SK-MEL-5 (cell line): ENCODE measurements around the gene DNAH10. TPM values are rescaled to one million over a fixed set of nuclear protein-coding genes. Genes with fewer than 3 reads are reported as not detected.
A peak's percentile ranks its signal among the peaks of the same experiment; 100 is the strongest.

Experiments
- DNase-seq: peaks from one replicate; pipeline ENCODE4 v3.0.0-alpha.2; 2016; ENCODE audit warnings: low read depth, low spot score
- in situ Hi-C: cut with HindIII; loops from 2 replicates; pipeline ENCODE4 v1.10.0; 2016; ENCODE audit warnings: low sequenced_read_pairs, high pct_unique_total_duplicates, low pct_unique_long_range_greater_than_20kb
- small RNA-seq, 2 experiments: library from RNA; depleted of rRNA; stranded (forward); fragments of <200 nt; gene quantifications; one replicate each; pipeline ENCODE3, GENCODE V24; 2014
- total RNA-seq: library from RNA; depleted of rRNA; stranded (reverse); fragments of >200 nt; shearing (Covaris generic); gene quantifications from 2 replicates; pipeline ENCODE4 v1.2.3, GENCODE V29; 2014; rRNA removed

Gene DNAH10
- total RNA-seq, 1 experiment from 2014 or later, result 3.4 TPM

DNA sequence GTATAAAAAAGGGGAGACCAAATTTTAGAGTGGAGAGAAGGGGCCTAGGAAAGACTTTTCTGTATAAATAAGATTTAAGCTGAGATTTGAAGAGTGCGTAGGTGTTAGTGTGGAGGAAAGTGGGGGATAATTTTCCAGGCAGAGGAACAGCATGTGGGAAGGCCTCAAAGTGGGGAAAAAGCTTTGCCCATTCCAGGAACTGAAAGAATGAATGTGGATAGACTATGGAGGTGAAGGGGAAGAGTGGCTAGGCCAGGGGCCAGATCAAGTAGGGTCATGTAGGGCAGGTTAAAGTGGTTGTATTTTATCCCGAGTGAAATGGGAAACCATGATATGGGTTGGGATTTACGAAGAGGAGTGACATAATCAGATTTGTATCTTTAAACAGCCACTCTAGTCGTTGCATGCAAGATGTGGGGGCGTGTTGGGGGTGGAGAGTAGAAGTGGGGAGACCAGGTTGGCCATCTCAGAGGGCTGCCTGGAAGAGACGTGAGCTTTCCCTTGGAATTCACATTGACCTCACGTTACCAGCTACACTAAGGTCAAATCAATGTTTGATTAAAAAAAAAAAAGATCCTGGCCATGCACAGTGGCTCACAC, 214.2 kb downstream of the DNAH10 start:
- DNase-seq, result no peak
- in situ Hi-C loops, result no loop called here

DNA sequence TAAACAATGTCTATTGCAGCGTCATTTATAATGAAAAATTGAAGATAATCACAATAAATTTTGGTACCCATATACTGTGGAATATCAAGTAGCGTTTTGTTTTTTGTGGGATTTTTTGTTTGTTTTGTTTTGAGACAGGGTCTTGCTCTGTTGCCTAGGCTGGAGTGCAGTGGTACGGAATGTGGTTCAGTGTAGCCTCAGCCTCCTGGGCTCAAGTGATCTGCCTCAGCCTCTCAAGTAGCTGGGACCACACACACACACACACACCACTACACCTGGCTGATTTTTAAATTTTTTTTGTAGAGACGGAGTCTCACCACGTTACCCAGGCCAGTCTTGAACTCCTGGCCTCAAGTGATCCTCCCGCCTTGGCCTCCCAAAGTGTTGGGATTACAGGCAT, 217.5 kb downstream of the DNAH10 start:
- DNase-seq, result no peak
- in situ Hi-C loops, result no loop called here

GRCh38 chr12:123982269-123982668, 220.2 kb downstream of the DNAH10 start:
- DNase-seq, result no peak
- in situ Hi-C loops, result no loop called here

- DNase-seq, result peak; percentile 87
- in situ Hi-C loops, result no loop called here
Measured at GRCh38 chr12:123983822-123984485, 221.9 kb downstream of the DNAH10 start.

GRCh38 chr12:123984903-123985302, 222.8 kb downstream of the DNAH10 start:
- in situ Hi-C loops, result no loop called here
- DNase-seq, result no peak

Small RNA genes within 50 kb of the gene (small RNA-seq; reads per million reads assigned to genes)
- gene AC068790.4 (0 reads per million in 2 experiments), gene AC068790.6 (0 reads per million in 2 experiments)

Other genes starting within 250 kb of the DNAH10 start
- gene RILPL1, start 228.6 kb upstream of the DNAH10 start, total RNA-seq, result 11.3 and 16.5 TPM in 2 replicates
- 537 and 558 TPM in 2 replicates for gene TMED2, start 177.7 kb upstream of the DNAH10 start, total RNA-seq
- 45.3 and 54.0 TPM in 2 replicates for gene DDX55, start 160.2 kb upstream of the DNAH10 start, total RNA-seq
- 55.4 and 76.6 TPM in 2 replicates for gene EIF2B1, start 128.6 kb upstream of the DNAH10 start, total RNA-seq
- 53.8 and 54.7 TPM in 2 replicates for gene GTF2H3, start 128.5 kb upstream of the DNAH10 start, total RNA-seq
- gene TCTN2, start 91.2 kb upstream of the DNAH10 start, total RNA-seq, result 9.8 and 11.0 TPM in 2 replicates
- 49.0 and 63.2 TPM in 2 replicates for gene ATP6V0A2, start 49.9 kb upstream of the DNAH10 start, total RNA-seq
- 1.4 and 3.8 TPM in 2 replicates for gene CCDC92, start 210.5 kb downstream of the DNAH10 start, total RNA-seq
- 72.6 and 74.1 TPM in 2 replicates for gene ZNF664, start 210.9 kb downstream of the DNAH10 start, total RNA-seq